Hepatocyte (in vitro differentiated cells): Measurements from ENCODE around the gene POU6F2.

ENCODE experiments used
- CTCF ChIP-seq: fragments of 200-600 bp; sonication (generic); IDR thresholded peaks from 2 replicates; pipeline ENCODE4 v1.5.1; 2016; ENCODE audit warnings: antibody characterized with exemption, mild to moderate bottlenecking; ENCODE audit not compliant: poor library complexity
- EZH2 ChIP-seq: fragments of 200-600 bp; sonication (generic); IDR thresholded peaks from 2 replicates; pipeline ENCODE4 v1.6.1; 2016; ENCODE audit warnings: antibody characterized with exemption, mild to moderate bottlenecking, borderline replicate concordance

GRCh38 chr7:39400836-39401235 lies 423.1 kb downstream of the POU6F2 start:
- TF ChIP-seq CTCF, result no peak
- no peak for TF ChIP-seq EZH2
